ENCODE data around the gene SLC35B2. TPM values are rescaled to one million over a fixed set of nuclear protein-coding genes. Genes with fewer than 3 reads are reported as not detected.

Gene SLC35B2
- total and polyA plus RNA-seq, 2 experiments from 2014 or later, result 14.0 to 30.9 TPM

DNA sequence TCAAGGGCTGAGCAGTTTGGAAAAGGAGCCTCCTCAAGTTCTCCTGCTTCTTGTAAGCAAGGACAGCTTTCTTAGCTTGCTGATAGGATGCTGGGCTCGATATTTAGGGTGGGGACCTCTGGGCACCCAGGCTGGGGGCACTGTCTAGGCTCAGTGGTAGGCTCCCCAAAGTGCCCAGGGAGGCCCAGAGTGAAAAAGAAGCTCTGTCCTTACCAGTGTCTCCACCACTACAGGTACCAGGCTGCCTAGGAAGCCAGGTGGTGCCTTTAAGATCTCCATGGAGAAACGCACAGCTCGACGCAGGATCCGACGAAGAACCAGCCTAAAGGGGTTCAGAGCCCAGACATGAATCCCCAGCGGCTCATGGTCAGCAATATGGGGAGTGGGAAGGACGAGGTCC lies 49.4 kb upstream of the SLC35B2 start (continued):
- TF ChIP-seq, protein P1, sequence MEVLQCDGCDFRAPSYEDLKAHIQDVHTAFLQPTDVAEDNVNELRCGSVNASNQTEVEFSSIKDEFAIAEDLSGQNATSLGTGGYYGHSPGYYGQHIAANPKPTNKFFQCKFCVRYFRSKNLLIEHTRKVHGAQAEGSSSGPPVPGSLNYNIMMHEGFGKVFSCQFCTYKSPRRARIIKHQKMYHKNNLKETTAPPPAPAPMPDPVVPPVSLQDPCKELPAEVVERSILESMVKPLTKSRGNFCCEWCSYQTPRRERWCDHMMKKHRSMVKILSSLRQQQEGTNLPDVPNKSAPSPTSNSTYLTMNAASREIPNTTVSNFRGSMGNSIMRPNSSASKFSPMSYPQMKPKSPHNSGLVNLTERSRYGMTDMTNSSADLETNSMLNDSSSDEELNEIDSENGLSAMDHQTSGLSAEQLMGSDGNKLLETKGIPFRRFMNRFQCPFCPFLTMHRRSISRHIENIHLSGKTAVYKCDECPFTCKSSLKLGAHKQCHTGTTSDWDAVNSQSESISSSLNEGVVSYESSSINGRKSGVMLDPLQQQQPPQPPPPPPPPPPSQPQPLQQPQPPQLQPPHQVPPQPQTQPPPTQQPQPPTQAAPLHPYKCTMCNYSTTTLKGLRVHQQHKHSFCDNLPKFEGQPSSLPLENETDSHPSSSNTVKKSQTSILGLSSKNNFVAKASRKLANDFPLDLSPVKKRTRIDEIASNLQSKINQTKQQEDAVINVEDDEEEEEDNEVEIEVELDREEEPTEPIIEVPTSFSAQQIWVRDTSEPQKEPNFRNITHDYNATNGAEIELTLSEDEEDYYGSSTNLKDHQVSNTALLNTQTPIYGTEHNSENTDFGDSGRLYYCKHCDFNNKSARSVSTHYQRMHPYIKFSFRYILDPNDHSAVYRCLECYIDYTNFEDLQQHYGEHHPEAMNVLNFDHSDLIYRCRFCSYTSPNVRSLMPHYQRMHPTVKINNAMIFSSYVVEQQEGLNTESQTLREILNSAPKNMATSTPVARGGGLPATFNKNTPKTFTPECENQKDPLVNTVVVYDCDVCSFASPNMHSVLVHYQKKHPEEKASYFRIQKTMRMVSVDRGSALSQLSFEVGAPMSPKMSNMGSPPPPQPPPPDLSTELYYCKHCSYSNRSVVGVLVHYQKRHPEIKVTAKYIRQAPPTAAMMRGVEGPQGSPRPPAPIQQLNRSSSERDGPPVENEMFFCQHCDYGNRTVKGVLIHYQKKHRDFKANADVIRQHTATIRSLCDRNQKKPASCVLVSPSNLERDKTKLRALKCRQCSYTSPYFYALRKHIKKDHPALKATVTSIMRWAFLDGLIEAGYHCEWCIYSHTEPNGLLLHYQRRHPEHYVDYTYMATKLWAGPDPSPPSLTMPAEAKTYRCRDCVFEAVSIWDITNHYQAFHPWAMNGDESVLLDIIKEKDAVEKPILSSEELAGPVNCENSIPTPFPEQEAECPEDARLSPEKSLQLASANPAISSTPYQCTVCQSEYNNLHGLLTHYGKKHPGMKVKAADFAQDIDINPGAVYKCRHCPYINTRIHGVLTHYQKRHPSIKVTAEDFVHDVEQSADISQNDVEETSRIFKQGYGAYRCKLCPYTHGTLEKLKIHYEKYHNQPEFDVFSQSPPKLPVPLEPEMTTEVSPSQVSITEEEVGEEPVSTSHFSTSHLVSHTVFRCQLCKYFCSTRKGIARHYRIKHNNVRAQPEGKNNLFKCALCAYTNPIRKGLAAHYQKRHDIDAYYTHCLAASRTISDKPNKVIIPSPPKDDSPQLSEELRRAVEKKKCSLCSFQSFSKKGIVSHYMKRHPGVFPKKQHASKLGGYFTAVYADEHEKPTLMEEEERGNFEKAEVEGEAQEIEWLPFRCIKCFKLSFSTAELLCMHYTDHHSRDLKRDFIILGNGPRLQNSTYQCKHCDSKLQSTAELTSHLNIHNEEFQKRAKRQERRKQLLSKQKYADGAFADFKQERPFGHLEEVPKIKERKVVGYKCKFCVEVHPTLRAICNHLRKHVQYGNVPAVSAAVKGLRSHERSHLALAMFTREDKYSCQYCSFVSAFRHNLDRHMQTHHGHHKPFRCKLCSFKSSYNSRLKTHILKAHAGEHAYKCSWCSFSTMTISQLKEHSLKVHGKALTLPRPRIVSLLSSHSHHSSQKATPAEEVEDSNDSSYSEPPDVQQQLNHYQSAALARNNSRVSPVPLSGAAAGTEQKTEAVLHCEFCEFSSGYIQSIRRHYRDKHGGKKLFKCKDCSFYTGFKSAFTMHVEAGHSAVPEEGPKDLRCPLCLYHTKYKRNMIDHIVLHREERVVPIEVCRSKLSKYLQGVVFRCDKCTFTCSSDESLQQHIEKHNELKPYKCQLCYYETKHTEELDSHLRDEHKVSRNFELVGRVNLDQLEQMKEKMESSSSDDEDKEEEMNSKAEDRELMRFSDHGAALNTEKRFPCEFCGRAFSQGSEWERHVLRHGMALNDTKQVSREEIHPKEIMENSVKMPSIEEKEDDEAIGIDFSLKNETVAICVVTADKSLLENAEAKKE (CRISPR knock-in tag; IDR thresholded peaks at IDR 0.05), result no peak
- TF ChIP-seq, protein P2, sequence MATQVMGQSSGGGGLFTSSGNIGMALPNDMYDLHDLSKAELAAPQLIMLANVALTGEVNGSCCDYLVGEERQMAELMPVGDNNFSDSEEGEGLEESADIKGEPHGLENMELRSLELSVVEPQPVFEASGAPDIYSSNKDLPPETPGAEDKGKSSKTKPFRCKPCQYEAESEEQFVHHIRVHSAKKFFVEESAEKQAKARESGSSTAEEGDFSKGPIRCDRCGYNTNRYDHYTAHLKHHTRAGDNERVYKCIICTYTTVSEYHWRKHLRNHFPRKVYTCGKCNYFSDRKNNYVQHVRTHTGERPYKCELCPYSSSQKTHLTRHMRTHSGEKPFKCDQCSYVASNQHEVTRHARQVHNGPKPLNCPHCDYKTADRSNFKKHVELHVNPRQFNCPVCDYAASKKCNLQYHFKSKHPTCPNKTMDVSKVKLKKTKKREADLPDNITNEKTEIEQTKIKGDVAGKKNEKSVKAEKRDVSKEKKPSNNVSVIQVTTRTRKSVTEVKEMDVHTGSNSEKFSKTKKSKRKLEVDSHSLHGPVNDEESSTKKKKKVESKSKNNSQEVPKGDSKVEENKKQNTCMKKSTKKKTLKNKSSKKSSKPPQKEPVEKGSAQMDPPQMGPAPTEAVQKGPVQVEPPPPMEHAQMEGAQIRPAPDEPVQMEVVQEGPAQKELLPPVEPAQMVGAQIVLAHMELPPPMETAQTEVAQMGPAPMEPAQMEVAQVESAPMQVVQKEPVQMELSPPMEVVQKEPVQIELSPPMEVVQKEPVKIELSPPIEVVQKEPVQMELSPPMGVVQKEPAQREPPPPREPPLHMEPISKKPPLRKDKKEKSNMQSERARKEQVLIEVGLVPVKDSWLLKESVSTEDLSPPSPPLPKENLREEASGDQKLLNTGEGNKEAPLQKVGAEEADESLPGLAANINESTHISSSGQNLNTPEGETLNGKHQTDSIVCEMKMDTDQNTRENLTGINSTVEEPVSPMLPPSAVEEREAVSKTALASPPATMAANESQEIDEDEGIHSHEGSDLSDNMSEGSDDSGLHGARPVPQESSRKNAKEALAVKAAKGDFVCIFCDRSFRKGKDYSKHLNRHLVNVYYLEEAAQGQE (IDR thresholded peaks at IDR 0.05; ENCODE audit: unreplicated experiment), result no peak
- no peak for TF ChIP-seq ZNF114 (CRISPR knock-in tag; IDR thresholded peaks at IDR 0.05)
- TF ChIP-seq CREB1 (CRISPR knock-in tag; IDR thresholded peaks at IDR 0.05; ENCODE audit: low read depth), result no peak
- no peak for TF ChIP-seq STAT1 (IDR thresholded peaks at IDR 0.05; ENCODE audit: unreplicated experiment)
- TF ChIP-seq, protein P3, sequence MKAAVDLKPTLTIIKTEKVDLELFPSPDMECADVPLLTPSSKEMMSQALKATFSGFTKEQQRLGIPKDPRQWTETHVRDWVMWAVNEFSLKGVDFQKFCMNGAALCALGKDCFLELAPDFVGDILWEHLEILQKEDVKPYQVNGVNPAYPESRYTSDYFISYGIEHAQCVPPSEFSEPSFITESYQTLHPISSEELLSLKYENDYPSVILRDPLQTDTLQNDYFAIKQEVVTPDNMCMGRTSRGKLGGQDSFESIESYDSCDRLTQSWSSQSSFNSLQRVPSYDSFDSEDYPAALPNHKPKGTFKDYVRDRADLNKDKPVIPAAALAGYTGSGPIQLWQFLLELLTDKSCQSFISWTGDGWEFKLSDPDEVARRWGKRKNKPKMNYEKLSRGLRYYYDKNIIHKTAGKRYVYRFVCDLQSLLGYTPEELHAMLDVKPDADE (IDR thresholded peaks at IDR 0.05), result no peak
- no peak for TF ChIP-seq NANOG (IDR thresholded peaks at IDR 0.05; ENCODE audit: borderline replicate concordance)
- TF ChIP-seq, protein P4, sequence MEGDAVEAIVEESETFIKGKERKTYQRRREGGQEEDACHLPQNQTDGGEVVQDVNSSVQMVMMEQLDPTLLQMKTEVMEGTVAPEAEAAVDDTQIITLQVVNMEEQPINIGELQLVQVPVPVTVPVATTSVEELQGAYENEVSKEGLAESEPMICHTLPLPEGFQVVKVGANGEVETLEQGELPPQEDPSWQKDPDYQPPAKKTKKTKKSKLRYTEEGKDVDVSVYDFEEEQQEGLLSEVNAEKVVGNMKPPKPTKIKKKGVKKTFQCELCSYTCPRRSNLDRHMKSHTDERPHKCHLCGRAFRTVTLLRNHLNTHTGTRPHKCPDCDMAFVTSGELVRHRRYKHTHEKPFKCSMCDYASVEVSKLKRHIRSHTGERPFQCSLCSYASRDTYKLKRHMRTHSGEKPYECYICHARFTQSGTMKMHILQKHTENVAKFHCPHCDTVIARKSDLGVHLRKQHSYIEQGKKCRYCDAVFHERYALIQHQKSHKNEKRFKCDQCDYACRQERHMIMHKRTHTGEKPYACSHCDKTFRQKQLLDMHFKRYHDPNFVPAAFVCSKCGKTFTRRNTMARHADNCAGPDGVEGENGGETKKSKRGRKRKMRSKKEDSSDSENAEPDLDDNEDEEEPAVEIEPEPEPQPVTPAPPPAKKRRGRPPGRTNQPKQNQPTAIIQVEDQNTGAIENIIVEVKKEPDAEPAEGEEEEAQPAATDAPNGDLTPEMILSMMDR (conservative IDR thresholded peaks at IDR 0.05; ENCODE audit: low read depth in 2 of 2), result no peak
- TF ChIP-seq ZNF331 (CRISPR knock-in tag; IDR thresholded peaks at IDR 0.05; ENCODE audit: low read depth), result no peak

Measured in GM23338 (cell line).